Upper lobe of right lung (tissue), 1 donor: Measurements from ENCODE around the gene FTH1. TPM values are rescaled to one million over a fixed set of nuclear protein-coding genes. Genes with fewer than 3 reads are reported as not detected.

Source experiments
- ATAC-seq: fragments of 200-7000 bp; cut with Tn5 transposase; one replicate; pipeline ENCODE4 v1.9.1; 2020; ENCODE audit warnings: mild to moderate bottlenecking, moderate library complexity
- DNase-seq: peaks from one replicate; pipeline ENCODE4 v3.0.0-alpha.2; 2020
- H3K27ac ChIP-seq: fragments of 200-600 bp; one replicate; pipeline ENCODE4 v1.8.0; 2022
- H3K27me3 ChIP-seq: fragments of 200-600 bp; one replicate; pipeline ENCODE4 v1.8.0; 2022; ENCODE audit warnings: mild to moderate bottlenecking
- H3K36me3 ChIP-seq: fragments of 200-600 bp; one replicate; pipeline ENCODE4 v1.8.0; 2022
- H3K4me1 ChIP-seq: fragments of 200-600 bp; one replicate; pipeline ENCODE4 v1.8.0; 2022
- H3K4me3 ChIP-seq: fragments of 200-600 bp; one replicate; pipeline ENCODE4 v1.8.0; 2022; ENCODE audit warnings: mild to moderate bottlenecking
- H3K9me3 ChIP-seq: fragments of 200-600 bp; one replicate; pipeline ENCODE4 v1.8.0; 2022
- intact Hi-C: fragments of 100-400 bp; cut with DNase I; formaldehyde crosslinking; loops from one replicate; pipeline ENCODE4 v1.11.0; 2022
- total RNA-seq: library from RNA; stranded (reverse); fragmentation: NEBNext Ultra II Directional; extraction: Animal tissue kit (Norgen Biotek cat#: 25700); gene quantifications from one replicate; pipeline ENCODE4 v1.2.1, GENCODE V29; 2021
- TF ChIP-seq, protein P1 (sequence below): fragments of 200-600 bp; IDR thresholded peaks from one replicate; pipeline ENCODE4 v1.8.0; 2022; ENCODE audit warnings: antibody characterized with exemption
- donor health status: DM: no; HTN: yes; CAD: no; lungs with severe emphysema.

Gene FTH1
- total RNA-seq, 1 donor from 2014 or later = 4,022 TPM

DNA sequence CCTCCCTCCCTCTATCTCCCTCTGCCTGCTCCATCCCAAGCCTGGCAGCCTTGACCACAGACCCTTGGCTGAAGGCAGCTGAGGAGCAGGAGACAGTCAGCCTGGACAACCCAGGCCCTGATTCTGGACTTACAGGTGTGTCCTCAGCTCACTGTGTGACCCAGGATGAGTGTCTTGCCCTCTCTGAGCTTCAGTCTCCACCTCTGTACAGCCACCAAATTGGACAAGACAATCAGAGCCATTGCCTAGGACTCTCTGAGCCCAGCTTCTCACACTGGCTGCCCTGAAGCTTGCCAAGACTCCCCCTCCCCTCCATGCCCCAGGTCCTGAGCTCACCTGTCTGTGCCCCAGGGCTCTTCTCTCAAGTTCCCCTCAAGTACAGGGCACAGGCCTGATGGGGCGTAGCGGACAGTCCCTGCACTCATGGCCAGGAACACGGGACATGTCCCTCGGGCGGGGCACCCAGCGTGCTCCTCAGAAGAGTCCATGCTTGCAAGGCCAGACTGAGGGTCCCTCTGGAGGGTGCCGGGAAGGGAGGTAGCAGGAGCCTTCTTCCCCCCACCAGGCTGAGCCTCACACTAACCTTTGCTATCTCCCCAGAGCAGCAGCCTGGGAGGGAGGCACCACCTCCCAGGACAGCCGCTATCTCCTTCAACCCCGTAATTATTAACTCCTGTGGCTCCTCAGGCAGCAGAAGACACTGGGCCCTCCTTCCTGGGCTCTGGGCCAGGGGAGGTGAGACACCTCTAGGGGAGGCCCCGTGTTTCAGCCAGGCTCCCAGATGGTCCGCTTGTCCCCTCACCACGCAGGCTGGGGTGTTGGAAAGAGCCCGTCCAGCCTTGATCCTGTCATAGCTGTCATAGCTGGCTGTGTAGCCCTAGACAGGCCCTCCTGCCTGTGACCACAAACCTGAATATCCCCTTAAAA lies 47.5 kb downstream of the FTH1 start:
- ATAC-seq (no peak), DNase-seq (no peak)
- intact Hi-C loops = no loop called here
- Histone ChIP-seq H3K36me3 (no peaks in the 10 kb centered on the region), H3K27me3 (peaks cover 5% of the 10 kb centered on the region), H3K4me3 (no peak overlapping the region), H3K4me1 (peaks cover 21% of the 10 kb centered on the region), H3K9me3 (no peaks in the 10 kb centered on the region), H3K27ac (no peak overlapping the region)
- TF ChIP-seq, protein P1, sequence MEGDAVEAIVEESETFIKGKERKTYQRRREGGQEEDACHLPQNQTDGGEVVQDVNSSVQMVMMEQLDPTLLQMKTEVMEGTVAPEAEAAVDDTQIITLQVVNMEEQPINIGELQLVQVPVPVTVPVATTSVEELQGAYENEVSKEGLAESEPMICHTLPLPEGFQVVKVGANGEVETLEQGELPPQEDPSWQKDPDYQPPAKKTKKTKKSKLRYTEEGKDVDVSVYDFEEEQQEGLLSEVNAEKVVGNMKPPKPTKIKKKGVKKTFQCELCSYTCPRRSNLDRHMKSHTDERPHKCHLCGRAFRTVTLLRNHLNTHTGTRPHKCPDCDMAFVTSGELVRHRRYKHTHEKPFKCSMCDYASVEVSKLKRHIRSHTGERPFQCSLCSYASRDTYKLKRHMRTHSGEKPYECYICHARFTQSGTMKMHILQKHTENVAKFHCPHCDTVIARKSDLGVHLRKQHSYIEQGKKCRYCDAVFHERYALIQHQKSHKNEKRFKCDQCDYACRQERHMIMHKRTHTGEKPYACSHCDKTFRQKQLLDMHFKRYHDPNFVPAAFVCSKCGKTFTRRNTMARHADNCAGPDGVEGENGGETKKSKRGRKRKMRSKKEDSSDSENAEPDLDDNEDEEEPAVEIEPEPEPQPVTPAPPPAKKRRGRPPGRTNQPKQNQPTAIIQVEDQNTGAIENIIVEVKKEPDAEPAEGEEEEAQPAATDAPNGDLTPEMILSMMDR = no peak

GRCh38 chr11:61918938-61919704 lies 48.3 kb downstream of the FTH1 start:
- no peak for DNase-seq
- H3K4me3 ChIP-seq = no peak overlapping the region
- no peak for ATAC-seq
- no peak overlapping the region for H3K27ac ChIP-seq
- TF ChIP-seq, protein P1 = no peak
- peaks cover 21% of the 10 kb centered on the region for H3K4me1 ChIP-seq
- no peaks in the 10 kb centered on the region for H3K9me3 ChIP-seq
- peaks cover 5% of the 10 kb centered on the region for H3K27me3 ChIP-seq
- intact Hi-C loops = no loop called here
- no peaks in the 10 kb centered on the region for H3K36me3 ChIP-seq

DNA sequence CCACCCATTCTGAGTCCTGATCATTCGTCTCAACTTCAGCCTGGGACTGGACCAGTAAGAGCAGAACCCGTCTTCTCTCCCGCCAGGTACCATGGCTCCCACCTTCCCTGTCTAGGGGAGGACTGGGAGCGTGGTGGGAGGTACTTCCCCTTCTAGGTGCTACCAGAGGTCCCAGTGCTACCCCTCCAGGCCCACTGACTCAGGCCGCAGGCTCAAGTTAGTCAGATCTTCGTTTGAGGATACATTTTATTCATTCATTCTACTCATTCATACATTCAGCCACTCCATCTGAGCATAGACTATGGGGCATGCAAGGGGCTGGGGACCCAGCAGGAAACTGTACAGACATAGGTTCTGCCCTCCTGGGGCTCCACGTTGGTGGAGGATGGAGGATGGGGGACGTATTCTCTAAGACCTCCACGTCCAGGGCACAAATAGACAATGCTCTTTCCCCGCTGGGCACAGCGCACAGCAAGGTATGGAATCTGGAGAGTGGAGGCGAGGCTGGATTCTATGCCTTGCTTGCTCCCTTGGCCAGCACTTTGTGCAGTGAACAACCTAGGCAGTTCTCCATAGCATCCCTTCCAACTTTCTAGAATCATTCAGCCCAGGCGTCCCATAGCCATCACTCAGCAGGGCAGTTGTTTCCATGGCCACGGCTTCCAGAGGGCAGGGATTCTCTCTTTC lies 49.0 kb downstream of the FTH1 start:
- intact Hi-C loops = no loop called here
- Histone ChIP-seq H3K27me3 (peaks cover 5% of the 10 kb centered on the region), H3K4me3 (peak overlapping the region; percentile 57), H3K9me3 (no peaks in the 10 kb centered on the region), H3K4me1 (peaks cover 21% of the 10 kb centered on the region), H3K27ac (peak overlapping the region; percentile 58), H3K36me3 (no peaks in the 10 kb centered on the region)
- no peak for ATAC-seq
- no peak for DNase-seq
- TF ChIP-seq, protein P1 = no peak

DNA sequence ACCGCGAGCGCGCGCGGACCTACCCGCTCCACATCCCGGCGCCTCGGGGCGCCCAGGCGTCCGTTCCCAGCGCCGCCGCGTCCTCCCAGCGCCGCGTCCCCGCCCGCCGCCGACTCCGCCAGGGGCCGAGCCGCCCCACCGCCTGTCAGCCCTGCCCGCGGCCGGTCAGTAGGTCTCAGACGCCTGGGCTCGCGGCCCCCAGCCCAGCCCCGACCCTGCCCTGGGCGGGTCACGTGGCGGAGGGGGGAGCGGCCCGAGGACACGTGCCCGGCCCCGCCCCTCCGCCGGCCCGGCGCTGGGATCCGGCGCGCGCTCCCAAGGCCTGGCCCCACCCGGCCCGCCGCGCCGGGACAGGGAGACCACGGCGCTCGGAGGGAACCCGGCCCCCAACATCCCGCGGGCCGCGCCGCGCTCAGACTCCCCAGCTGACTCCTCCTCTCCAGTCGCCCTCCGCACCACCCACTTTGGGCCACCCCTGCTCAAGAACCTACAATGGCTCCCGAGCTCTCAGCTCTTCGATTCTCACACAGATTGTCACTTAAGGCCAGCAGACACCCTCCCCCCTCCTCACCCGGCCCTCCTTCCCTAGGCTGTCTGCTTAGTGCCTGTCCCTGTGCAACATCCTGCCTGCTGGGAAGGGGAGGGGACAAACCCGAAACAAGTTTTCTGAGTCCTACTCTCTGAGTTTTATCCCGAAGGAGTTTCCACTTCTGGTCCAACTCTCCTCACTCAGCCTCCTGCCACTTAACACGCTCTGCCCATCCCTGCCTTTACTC lies 49.9 kb downstream of the FTH1 start, which contains the start of gene RAB3IL1:
Gene RAB3IL1 (minus strand): TSS at position 233 of the 776 bp plus-strand sequence. CDS start 199 bp downstream, at position 34.
- intact Hi-C loops = no loop called here
- TF ChIP-seq, protein P1 = no peak
- DNase-seq (peak; percentile 77), ATAC-seq (peak; percentile 82)
- H3K27me3 ChIP-seq = peaks cover 5% of the 10 kb centered on the region
- no peaks in the 10 kb centered on the region for H3K9me3 ChIP-seq
- H3K36me3 ChIP-seq = no peaks in the 10 kb centered on the region
- peak within 1 kb of the TSS; percentile 57 for H3K4me3 ChIP-seq
- H3K27ac ChIP-seq = peak within 1 kb of the TSS; percentile 58
- peaks cover 12% of the 10 kb centered on the region for H3K4me1 ChIP-seq
